ENCODE data around the gene RSRC1.
"Not testable (repeated sequence)": the region's sequence is repeated elsewhere in the genome, so short reads cannot be mapped to it uniquely, and the experiment has no call there.

RSRC1 gene

GRCh38 chr3:158479051-158479450 is 369.2 kb downstream of the RSRC1 start:
- DNase-seq = no peak

GRCh38 chr3:158483701-158484235 is 373.9 kb downstream of the RSRC1 start:
- DNase-seq = no peak

DNA sequence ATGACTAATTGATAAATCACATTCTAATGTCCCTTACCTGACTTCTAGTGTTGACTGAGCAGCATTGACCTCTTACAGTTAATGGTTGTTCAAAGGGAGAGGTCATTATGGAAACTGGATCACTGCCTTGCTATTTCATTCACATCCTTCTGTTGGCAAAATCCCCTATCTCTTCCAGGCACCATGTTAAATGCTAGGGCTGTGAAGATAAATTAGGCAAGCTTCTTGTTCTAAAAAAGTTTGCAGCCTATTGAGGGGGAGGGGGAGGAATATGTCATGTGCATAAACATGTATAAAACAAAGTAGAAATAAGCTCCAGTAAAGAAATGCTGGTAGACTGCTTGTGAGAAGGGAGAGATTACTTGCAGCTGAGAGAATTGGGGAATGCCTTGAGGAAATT is 376.3 kb downstream of the RSRC1 start:
- no peak for DNase-seq

DNA sequence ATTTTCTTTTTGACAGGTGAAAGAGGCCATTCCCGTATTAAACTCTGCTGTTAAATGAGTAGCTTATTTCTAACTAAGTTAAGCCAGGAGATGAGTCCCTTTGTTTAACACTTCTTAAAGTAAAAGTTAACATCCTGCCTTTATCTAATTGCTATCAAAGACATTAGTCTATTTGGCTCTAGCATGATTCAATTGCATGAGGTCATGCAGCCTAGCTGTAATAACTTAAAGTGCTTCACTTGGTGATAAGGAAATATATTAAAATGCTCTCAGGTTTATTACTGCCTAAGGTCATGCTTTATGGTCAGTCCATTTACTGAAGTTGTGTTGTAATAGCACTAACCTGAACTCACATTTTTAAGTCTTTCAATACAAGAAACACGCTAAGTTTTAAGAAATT is 378.8 kb downstream of the RSRC1 start:
- no peak for DNase-seq

- no peak for DNase-seq
Measured at GRCh38 chr3:158489181-158489580, 379.3 kb downstream of the RSRC1 start.

DNA sequence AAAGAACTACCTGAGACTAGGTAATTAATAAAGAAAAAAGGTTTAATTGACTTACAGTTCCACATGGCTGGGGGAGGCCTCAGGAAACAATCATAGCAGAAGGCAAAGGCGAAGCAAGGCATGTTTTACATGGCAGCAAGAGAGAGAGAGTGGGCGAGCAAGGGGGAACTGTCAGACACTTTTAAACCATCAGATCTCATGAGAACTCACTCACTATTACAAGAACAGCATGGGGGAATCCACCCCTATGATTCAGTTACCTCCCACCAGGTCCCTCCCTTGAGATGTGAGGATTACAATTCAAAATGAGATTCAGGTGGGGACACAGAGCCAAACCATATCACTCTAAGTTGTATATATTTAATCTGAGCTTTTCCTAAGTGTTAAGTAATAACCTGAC is 382.1 kb downstream of the RSRC1 start:
- no peak for DNase-seq

DNA sequence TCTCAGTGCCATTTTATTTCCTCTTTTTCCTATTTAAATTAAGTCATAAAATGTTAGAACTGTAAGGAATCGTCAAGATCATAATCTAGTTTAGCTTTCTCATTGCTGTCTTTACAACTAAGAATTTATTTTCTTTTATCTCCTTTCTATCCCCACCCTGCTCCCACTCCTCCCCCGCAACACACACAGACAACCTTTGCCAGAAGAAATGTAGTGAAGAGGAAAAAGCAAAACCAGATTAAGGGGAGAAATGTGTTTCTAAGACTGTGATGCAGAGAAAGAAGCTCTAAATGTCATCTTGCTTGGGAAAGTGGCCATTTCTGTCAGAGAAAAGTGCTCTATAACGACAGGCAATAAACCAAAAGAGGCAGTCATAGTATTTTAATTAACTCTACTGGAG is 382.8 kb downstream of the RSRC1 start:
- no peak for DNase-seq

DNA sequence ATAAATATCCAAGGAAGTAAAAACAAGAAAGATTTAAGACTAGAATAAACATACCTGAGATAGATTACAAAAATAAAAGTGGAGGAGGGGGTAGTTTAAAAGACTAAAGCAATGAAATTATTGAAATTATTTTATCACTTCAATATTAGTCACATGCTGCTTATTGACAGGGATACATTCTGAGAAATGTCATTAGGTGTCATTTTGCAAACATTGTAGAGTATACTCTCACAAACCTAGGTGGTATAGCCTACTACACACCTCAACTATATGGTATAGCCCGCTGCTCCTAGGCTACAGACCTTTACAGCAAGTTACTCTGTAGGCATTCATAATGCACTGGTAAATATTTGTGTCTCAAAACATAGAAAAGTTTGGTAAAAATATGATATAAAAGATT is 384.0 kb downstream of the RSRC1 start:
- DNase-seq = no peak

DNA sequence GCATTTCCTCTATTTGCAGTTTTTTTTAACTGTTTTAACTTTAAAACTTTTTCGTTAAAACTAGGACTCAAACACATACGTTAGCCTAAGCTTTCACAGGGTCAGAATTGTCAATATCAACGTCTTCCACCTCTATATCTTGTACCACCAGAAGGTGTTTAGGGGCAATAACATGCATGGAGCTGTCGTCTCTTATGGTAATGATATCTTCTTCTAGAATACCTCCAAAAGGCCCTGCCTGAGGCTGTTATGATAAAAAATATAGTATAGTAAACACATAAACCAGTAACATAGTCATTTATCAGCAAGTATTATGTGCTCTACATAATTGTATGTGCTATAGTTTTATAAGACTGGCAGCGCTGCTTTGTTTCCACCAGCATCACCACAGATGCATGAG is 384.8 kb downstream of the RSRC1 start:
- DNase-seq = no peak

DNA sequence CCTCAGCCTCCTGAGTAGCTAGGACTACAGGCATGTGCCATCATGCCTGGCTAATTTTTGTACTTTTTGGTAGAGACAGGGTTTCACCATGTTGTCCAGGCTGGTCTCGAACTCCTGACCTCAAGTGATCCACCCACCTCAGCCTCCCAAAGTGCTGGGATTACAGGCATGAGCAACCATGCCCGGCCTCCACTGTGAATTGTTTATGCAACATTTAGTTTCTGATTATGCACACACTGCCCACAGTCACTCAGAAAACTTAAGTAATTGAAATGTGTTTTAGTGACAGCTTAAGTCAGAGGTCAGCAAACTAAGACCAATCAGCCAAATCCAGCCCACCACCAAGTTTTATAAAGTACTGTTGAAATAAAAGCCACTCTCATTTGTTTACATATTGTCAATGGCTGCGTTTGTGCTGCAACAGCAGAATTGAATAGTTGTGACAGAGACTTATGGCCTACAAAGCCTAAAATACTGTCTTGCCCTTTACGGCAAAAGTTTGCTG is 385.6 kb downstream of the RSRC1 start:
- DNase-seq = not testable (repeated sequence)

DNA sequence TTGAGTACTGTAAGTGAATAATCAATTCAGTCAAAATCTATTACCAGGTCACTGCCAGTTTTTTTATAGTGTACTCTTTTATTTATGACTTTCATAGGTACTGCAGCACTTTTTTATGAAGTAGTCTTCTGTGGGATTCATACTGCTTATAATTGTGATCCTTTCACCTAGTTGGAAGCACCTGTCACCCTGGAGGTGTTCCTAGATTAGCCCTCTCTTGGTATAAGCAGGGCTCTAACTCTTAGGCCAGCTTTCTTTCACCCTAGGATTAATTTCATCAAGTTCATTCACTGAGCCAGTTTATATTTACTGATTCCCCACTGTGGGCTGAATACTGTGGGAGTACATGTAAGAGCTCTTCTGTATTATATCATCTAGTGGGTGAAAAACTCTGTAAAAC is 395.2 kb downstream of the RSRC1 start:
- no peak for DNase-seq

GRCh38 chr3:158506456-158506855 is 396.6 kb downstream of the RSRC1 start:
- DNase-seq = no peak

- no peak for DNase-seq
Measured at GRCh38 chr3:158508481-158508880, 398.6 kb downstream of the RSRC1 start.

GRCh38 chr3:158509891-158510290 is 400.0 kb downstream of the RSRC1 start:
- DNase-seq = no peak

GRCh38 chr3:158516729-158517128 is 406.8 kb downstream of the RSRC1 start:
- DNase-seq = not testable (repeated sequence)

DNA sequence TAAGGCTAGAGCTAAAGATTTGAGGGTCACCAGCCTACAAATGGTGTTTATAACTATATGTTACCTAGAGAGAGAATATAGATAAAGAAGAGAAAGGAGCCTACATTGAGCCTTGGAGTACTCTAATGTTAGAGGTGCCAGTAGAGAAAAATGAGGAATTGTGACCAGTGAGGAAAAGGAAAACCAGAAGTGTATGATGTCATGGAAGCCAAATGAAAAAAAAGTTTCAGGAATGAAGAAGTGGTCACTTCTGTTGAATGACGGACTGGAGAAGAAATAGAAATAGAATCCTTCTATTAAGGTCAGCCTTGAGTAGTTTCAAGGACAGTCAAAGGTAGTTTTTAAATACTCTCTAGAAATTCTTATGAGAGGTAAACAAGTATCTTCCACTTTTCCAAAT is 409.9 kb downstream of the RSRC1 start:
- DNase-seq = no peak

GRCh38 chr3:158520433-158520832 is 410.5 kb downstream of the RSRC1 start:
- no peak for DNase-seq

GRCh38 chr3:158522221-158523136 is 412.6 kb downstream of the RSRC1 start:
- DNase-seq = no peak

GRCh38 chr3:158528076-158528674 is 418.3 kb downstream of the RSRC1 start:
- no peak for DNase-seq

- no peak for DNase-seq
Measured at GRCh38 chr3:158531334-158531733, 421.4 kb downstream of the RSRC1 start.

- DNase-seq = no peak
Measured at GRCh38 chr3:158532099-158532734, 422.3 kb downstream of the RSRC1 start.

DNA sequence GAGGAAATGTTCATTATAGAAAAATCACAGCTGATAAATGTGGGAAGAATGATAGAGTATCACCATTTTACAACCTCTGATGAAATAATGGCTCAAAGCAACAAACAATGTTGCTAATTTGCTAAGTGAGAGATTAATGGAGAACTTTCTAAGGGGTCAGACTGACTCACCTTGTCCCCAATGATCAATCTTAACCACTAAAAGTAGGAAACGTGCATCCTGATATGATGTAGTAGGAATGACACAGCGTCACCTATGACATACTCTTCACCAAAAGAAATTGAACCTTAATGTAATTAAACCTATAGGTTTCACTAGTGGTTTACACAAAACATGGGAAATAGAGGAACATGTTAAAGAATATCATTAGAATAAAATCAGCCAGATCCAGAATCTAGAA is 426.0 kb downstream of the RSRC1 start:
- DNase-seq = no peak

DNA sequence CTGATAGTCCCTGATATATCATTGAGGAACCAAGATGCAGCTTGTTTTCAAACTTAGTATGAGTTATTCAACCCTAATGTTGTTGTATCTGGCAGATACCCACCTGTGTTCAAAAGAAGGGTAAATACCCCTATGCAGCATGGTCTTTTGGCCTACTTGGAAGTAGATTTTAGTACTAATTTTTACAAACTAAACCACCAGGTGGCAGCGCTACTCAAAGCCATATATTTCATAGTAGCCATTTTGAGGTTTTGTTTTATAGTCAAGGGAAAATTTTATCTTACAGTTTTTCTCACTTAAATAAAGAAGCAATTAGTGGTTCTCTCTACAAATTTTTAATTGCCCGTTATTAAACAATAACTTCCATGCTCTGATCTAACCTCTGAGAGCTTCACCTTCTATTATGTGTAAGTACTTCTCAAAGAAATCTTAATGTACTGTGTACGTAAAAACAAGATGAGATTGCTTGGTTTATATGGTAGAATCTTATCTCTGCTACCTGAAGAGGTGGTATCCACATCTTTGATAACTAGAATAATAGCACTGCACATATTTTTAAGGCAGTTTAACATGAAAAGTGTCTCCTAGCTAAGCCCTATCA is 429.6 kb downstream of the RSRC1 start:
- DNase-seq = no peak

Data from right hindlimb (tissue), 1 donor.